Pancreas (tissue), 10 donors: Measurements from ENCODE around the gene MLH3. TPM values are rescaled to one million over a fixed set of nuclear protein-coding genes. Genes with fewer than 3 reads are reported as not detected.

Experiments
- ATAC-seq, 4 donors: fragments of 200-7000 bp; cut with Tn5 transposase; one replicate each; pipeline versions ENCODE4 v1.8.0 to v1.9.1; 2020; ENCODE audit warnings: mild to moderate bottlenecking in 4 of 4, moderate library complexity in 4 of 4
- DNase-seq, 6 donors: peaks; one replicate each; pipeline ENCODE4 v3.0.0-alpha.2; 2020
- FAIRE-seq: peaks from 2 replicates; lab custom pipeline; 2012; peaks lifted over from hg19 to GRCh38; lab: Jason Lieb, UNC
- H3K27ac ChIP-seq, 4 donors: fragments of 200-600 bp; sonication (generic); 1 replicate in 3 of 4; 2 replicates in 1 of 4; pipeline versions ENCODE4 v1.5.0 to v1.8.0; 2020
- H3K27me3 ChIP-seq, 4 donors: fragments of 200-600 bp; one replicate each; pipeline ENCODE4 v1.8.0; 2021
- H3K36me3 ChIP-seq, 3 donors: fragments of 200-600 bp; sonication (generic) in 1 of 3; one replicate each; pipeline versions ENCODE4 v1.5.0 to v1.8.0; 2020 to 2021
- H3K4me1 ChIP-seq, 3 donors: fragments of 200-600 bp; one replicate each; pipeline ENCODE4 v1.8.0; 2021
- H3K4me3 ChIP-seq, 4 donors: fragments of 200-600 bp; sonication (generic) in 2 of 4; one replicate each; pipeline versions ENCODE4 v1.5.0 to v1.8.0; 2020 to 2021
- H3K9me3 ChIP-seq, 4 donors: fragments of 200-600 bp; one replicate each; pipeline ENCODE4 v1.8.0; 2021
- CTCF ChIP-seq, 4 donors: fragments of 200-600 bp; sonication (generic) in 3 of 4; IDR thresholded peaks; one replicate each; pipeline versions ENCODE4 v1.5.0 to v1.8.0; 2021; ENCODE audit warnings: antibody characterized with exemption in 4 of 4
- WGBS, 2 donors: extraction: QIAGEN DNeasy Blood & Tissue Kit; methylation state at CpG; one replicate each; pipeline ENCODE4 v1.1.7; 2013; 5-methylcytosine and 5-hydroxymethylcytosine counted together
- intact Hi-C, 3 donors: fragments of 100-400 bp; cut with DNase I; formaldehyde crosslinking; loops; one replicate each; pipeline versions ENCODE4 v1.11.1 to v1.14.2; 2022
- polyA plus RNA-seq, 2 donors: library from polyadenylated mRNA; stranded (reverse); fragments of 200-250 nt; gene quantifications; one replicate each; pipeline ENCODE4 v1.2.3, GENCODE V29; 2013
- total RNA-seq, 6 donors: library from RNA; stranded (reverse); fragmentation: NEBNext Ultra II Directional in 4 of 6; extraction: Animal tissue kit (Norgen Biotek cat#: 25700) in 4 of 6; gene quantifications; one replicate each; pipeline versions ENCODE4 v1.2.1 to v1.2.4, GENCODE V29; 2021 to 2023
- donor health status: healthy with polysubstance abuse.
- donor health status: DM: no; HTN: no; CAD: no; lungs with moderate emphysema.
- donor health status: DM: no; HTN: no; CAD: no.
- donor health status: control.
- donor health status: control.
- donor health status: Bipolar disorder and iron deficiency.
- donor health status: DM: yes; HTN: yes; CAD: no.
- donor health status: DM: no; HTN: no; CAD: no.
- donor health status: DM: no; HTN: no; CAD: no.
- donor health status: DM: yes; HTN: yes; CAD: no.

MLH3 gene
- total and polyA plus RNA-seq, 8 donors: 9.4 to 23.5 (median 13.6) TPM

- Histone ChIP-seq H3K27me3 (no peaks in the 10 kb centered on the region), H3K4me3 (peak within 1 kb of the TSS; percentile 58 to 87 (median 64)), H3K36me3 (no peaks in the 10 kb centered on the region), H3K9me3 (no peaks in the 10 kb centered on the region), H3K4me1 (peaks cover 0 to 15% (median 4%) of the 10 kb centered on the region in 3 donors), H3K27ac (peak within 1 kb of the TSS; percentile 29 to 69 (median 57))
- 0% methylated on average over 34 of the region's 34 CpGs for WGBS, 2 donors
- ATAC-seq: peak; percentile 94 to 98 (median 98)
- no peak for FAIRE-seq
- no peak for TF ChIP-seq CTCF (IDR thresholded peaks at IDR 0.05)
- DNase-seq: peak; percentile 88 to 96 (median 94)
- intact Hi-C loops: no loop called here
These were observed 12.4 kb upstream of the MLH3 start, which contains the start of gene ACYP1 for GRCh38 chr14:75063491-75064204. Gene ACYP1 (minus strand): TSS chr14:75064024. CDS start chr14:75063553, 471 bp downstream.

GRCh38 chr14:75063013-75063412, 11.7 kb upstream of the MLH3 start:
- peak overlapping the region in 1 of 4 donors; percentile 67 for H3K27ac ChIP-seq
- H3K27me3 ChIP-seq: no peaks in the 10 kb centered on the region
- intact Hi-C loops: no loop called here
- no peaks in the 10 kb centered on the region for H3K36me3 ChIP-seq
- DNase-seq: no peak
- no peaks in the 10 kb centered on the region for H3K9me3 ChIP-seq
- no peak for ATAC-seq
- no peak for FAIRE-seq
- peak overlapping the region in 2 of 4 donors; percentile 68 to 87 for H3K4me3 ChIP-seq
- TF ChIP-seq CTCF (IDR thresholded peaks at IDR 0.05): no peak
- WGBS, 2 donors: 30 to 31% methylated on average over 5 of the region's 5 CpGs
- H3K4me1 ChIP-seq: peaks cover 0 to 12% (median 4%) of the 10 kb centered on the region in 3 donors

- no peak for DNase-seq
- Histone ChIP-seq H3K36me3 (no peaks in the 10 kb centered on the region), H3K4me1 (peaks cover 0 to 12% (median 4%) of the 10 kb centered on the region in 3 donors), H3K27me3 (no peaks in the 10 kb centered on the region), H3K9me3 (no peaks in the 10 kb centered on the region), H3K27ac (no peak overlapping the region), H3K4me3 (no peak overlapping the region)
- FAIRE-seq: no peak
- intact Hi-C loops: no loop called here
- TF ChIP-seq CTCF (IDR thresholded peaks at IDR 0.05): no peak
- 50 to 80% methylated on average over 2 of the region's 2 CpGs for WGBS, 2 donors
- no peak for ATAC-seq
These were observed 9.2 kb upstream of the MLH3 start for GRCh38 chr14:75060420-75060819.

GRCh38 chr14:75059642-75060041, 8.4 kb upstream of the MLH3 start:
- Histone ChIP-seq H3K4me3 (no peak overlapping the region), H3K4me1 (peaks cover 0 to 12% (median 4%) of the 10 kb centered on the region in 3 donors), H3K27me3 (no peaks in the 10 kb centered on the region), H3K36me3 (no peaks in the 10 kb centered on the region), H3K9me3 (no peaks in the 10 kb centered on the region), H3K27ac (no peak overlapping the region)
- DNase-seq (no peak), ATAC-seq (no peak), FAIRE-seq (no peak)
- intact Hi-C loops: no loop called here
- WGBS, 2 donors: 82 to 88% methylated on average over 2 of the region's 2 CpGs
- no peak for TF ChIP-seq CTCF (IDR thresholded peaks at IDR 0.05)

GRCh38 chr14:75054421-75054820, 3.2 kb upstream of the MLH3 start:
- WGBS, 2 donors: 43 to 64% methylated on average over 1 of the region's 1 CpG
- ATAC-seq (no peak), FAIRE-seq (no peak), DNase-seq (no peak)
- peaks cover 0 to 13% (median 8%) of the 10 kb centered on the region in 3 donors for H3K4me1 ChIP-seq
- H3K4me3 ChIP-seq: no peak overlapping the region
- no peaks in the 10 kb centered on the region for H3K36me3 ChIP-seq
- no peak overlapping the region for H3K27ac ChIP-seq
- no peaks in the 10 kb centered on the region for H3K27me3 ChIP-seq
- intact Hi-C loops: no loop called here
- TF ChIP-seq CTCF (IDR thresholded peaks at IDR 0.05): no peak
- no peaks in the 10 kb centered on the region for H3K9me3 ChIP-seq
